ENCODE measurements around the gene CIB4.

DNA sequence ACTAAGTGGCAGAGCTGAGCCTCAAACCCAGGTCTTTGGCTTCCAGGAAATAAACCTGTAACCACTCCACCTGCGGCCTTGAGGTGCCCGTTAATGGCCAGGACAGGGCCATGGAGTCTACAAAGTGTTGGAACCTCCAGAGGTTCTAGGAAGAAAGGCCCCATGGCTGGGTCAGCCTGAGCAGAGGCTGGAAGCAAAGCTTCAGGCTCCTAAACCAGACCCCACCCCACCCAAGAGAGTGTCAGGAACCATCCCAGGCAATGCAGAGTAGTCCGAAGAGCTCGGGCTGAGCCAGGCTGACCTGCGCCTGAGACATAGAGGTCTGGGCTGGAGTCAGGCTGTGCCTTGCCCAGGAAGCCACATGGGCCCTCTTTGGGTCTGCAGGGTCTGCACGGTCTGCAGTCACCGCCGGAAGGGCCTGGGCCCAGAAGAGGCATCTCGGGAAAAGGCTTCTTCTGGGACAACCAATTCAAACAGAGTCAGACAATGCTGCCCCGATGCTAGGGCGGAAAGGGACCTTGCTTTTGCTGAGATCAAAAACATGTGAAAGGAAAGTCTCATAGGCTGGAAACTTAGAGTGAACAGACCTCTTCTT is 6.4 kb downstream of the CIB4 start:
- no peak for TF ChIP-seq ZNF18 (CRISPR knock-in tag; IDR thresholded peaks at IDR 0.05; ENCODE audit: insufficient replicate concordance)
- TF ChIP-seq ZNF737 (CRISPR knock-in tag; IDR thresholded peaks at IDR 0.05; ENCODE audit: borderline replicate concordance) = no peak
- TF ChIP-seq ZNF44 (CRISPR knock-in tag; IDR thresholded peaks at IDR 0.05) = no peak
- no peak for TF ChIP-seq BRCA1 (CRISPR knock-in tag; IDR thresholded peaks at IDR 0.05)
- no peak for TF ChIP-seq ZNF232 (CRISPR knock-in tag; IDR thresholded peaks at IDR 0.05; ENCODE audit: borderline replicate concordance)
- TF ChIP-seq NCOA5 (CRISPR knock-in tag; IDR thresholded peaks at IDR 0.05) = no peak
- TF ChIP-seq JDP2 (CRISPR knock-in tag; IDR thresholded peaks at IDR 0.05; ENCODE audit: borderline replicate concordance) = no peak

Data from HepG2 (cell line).